MCF 10A (cell line): ENCODE measurements around the gene PIEZO1. TPM values are rescaled to one million over a fixed set of nuclear protein-coding genes. Genes with fewer than 3 reads are reported as not detected.

Experiments
- BruUV-seq: library from RNA; stranded (reverse); fragments of 400-500 nt; replicated peaks from 2 replicates; lab custom pipeline; 2021; lab: Mats Ljungman, UMichigan
- CTCF ChIA-PET: fragments of 300-600 bp; sonication (Branson Sonifier 250); formaldehyde crosslinking; extraction: SDS; loops from one replicate; lab custom pipeline; 2021; ENCODE audit warnings: antibody characterized with exemption, inconsistent platforms; lab: Yijun Ruan, JAX
- POLR2A ChIA-PET: fragments of 300-600, 350-650 bp; sonication (Branson Sonifier 250); formaldehyde crosslinking; extraction: SDS; loops from one replicate; lab custom pipeline; 2020; ENCODE audit warnings: antibody characterized with exemption, inconsistent platforms; lab: Yijun Ruan, JAX
- DNase-seq: peaks from one replicate; pipeline ENCODE4 v3.0.0-alpha.2; 2018; ENCODE audit not compliant: unreplicated experiment
- H3K27ac Mint-ChIP-seq: one replicate; pipeline ENCODE4 v1.8.0; 2022; ENCODE audit warnings: mild to moderate bottlenecking, low read depth, mixed read lengths; ENCODE audit not compliant: unreplicated experiment
- H3K27me3 Mint-ChIP-seq: one replicate; pipeline ENCODE4 v1.8.0; 2022; ENCODE audit warnings: mixed read lengths; ENCODE audit not compliant: insufficient read depth, unreplicated experiment
- H3K36me3 Mint-ChIP-seq: one replicate; pipeline ENCODE4 v1.8.0; 2022; ENCODE audit warnings: mild to moderate bottlenecking, moderate library complexity, mixed read lengths; ENCODE audit not compliant: insufficient read depth, unreplicated experiment
- H3K4me1 Mint-ChIP-seq: one replicate; pipeline ENCODE4 v1.8.0; 2022; ENCODE audit warnings: mixed read lengths; ENCODE audit not compliant: insufficient read depth, unreplicated experiment
- H3K4me3 Mint-ChIP-seq: one replicate; pipeline ENCODE4 v1.8.0; 2022; ENCODE audit warnings: mild to moderate bottlenecking, moderate library complexity, mixed read lengths; ENCODE audit not compliant: unreplicated experiment
- H3K9me3 Mint-ChIP-seq: one replicate; pipeline ENCODE4 v1.8.0; 2022; ENCODE audit warnings: mixed read lengths; ENCODE audit not compliant: unreplicated experiment
- CTCF ChIP-seq: fragments of 200-600 bp; IDR thresholded peaks from one replicate; pipeline ENCODE4 v1.8.0; 2022; ENCODE audit warnings: antibody characterized with exemption, mild to moderate bottlenecking; ENCODE audit not compliant: unreplicated experiment
- intact Hi-C: fragments of 100-400 bp; cut with micrococcal nuclease; formaldehyde crosslinking; loops from 2 replicates; pipeline ENCODE4 v1.14.1; 2022
- total RNA-seq: library from RNA; stranded (reverse); gene quantifications from 2 replicates; pipeline ENCODE4 v1.2.3, GENCODE V29; 2022

Gene PIEZO1
- total RNA-seq, 1 experiment from 2014 or later: 193 TPM

- intact Hi-C loops: no loop called here
- TF ChIP-seq CTCF: no peak
- no TSS peak for BruUV-seq
- H3K9me3 Mint-ChIP-seq: no peaks in the 10 kb centered on the region
- no peak for DNase-seq
- H3K36me3 Mint-ChIP-seq: peaks cover 15% of the 10 kb centered on the region
- POLR2A ChIA-PET: interaction anchor here (0.7 to 2.2 kb wide), 3 partner anchors 10 to 1061 kb away, joined by 3 to 6 read pairs (median 3); partner anchors contain the start of gene APRT
- no peak overlapping the region for H3K4me3 Mint-ChIP-seq
- CTCF ChIA-PET: interaction anchor here (0.6 kb wide), 1 partner anchor 85 kb away, joined by 4 read pairs; no protein-coding TSS in a partner anchor
- H3K27ac Mint-ChIP-seq: no peak overlapping the region
- peaks cover 14% of the 10 kb centered on the region for H3K4me1 Mint-ChIP-seq
- no peaks in the 10 kb centered on the region for H3K27me3 Mint-ChIP-seq
Measured at GRCh38 chr16:88822281-88823040, 37.4 kb upstream of the PIEZO1 start.

- CTCF ChIA-PET: interaction anchor here (0.8 kb wide), 1 partner anchor 85 kb away, joined by 3 read pairs; no protein-coding TSS in a partner anchor
- intact Hi-C loops: no loop called here
- Mint-ChIP-seq H3K9me3 (no peaks in the 10 kb centered on the region), H3K4me1 (peaks cover 6% of the 10 kb centered on the region), H3K36me3 (peaks cover 19% of the 10 kb centered on the region), H3K27me3 (no peaks in the 10 kb centered on the region), H3K27ac (no peak overlapping the region), H3K4me3 (no peak overlapping the region)
- POLR2A ChIA-PET: interaction anchor here (1.1 to 2.2 kb wide), 2 partner anchors 9 to 31 kb away, joined by 3 to 6 read pairs; partner anchors contain the start of gene APRT
- TF ChIP-seq CTCF: no peak
- no peak for DNase-seq
- no TSS peak for BruUV-seq
Measured at GRCh38 chr16:88821168-88821850, 36.3 kb upstream of the PIEZO1 start.

- H3K27me3 Mint-ChIP-seq: no peaks in the 10 kb centered on the region
- DNase-seq: no peak
- H3K27ac Mint-ChIP-seq: no peak overlapping the region
- no peak overlapping the region for H3K4me3 Mint-ChIP-seq
- no peaks in the 10 kb centered on the region for H3K4me1 Mint-ChIP-seq
- ChIA-PET CTCF (interaction anchor here (0.6 to 0.8 kb wide), 2 partner anchors 84 to 141 kb away, joined by 3 read pairs; no protein-coding TSS in a partner anchor), POLR2A (interaction anchor here (0.7 to 2.2 kb wide), 2 partner anchors 8 to 17 kb away, joined by 3 to 6 read pairs; partner anchors contain the start of genes APRT and CDT1)
- intact Hi-C loops: no loop called here
- no peaks in the 10 kb centered on the region for H3K9me3 Mint-ChIP-seq
- TF ChIP-seq CTCF: no peak
- peaks cover 19% of the 10 kb centered on the region for H3K36me3 Mint-ChIP-seq
- BruUV-seq: no TSS peak
Measured at GRCh38 chr16:88820385-88821025, 35.5 kb upstream of the PIEZO1 start.
